Keratinocyte (primary cell): ENCODE data around the gene RALGPS2. TPM values are rescaled to one million over a fixed set of nuclear protein-coding genes. Genes with fewer than 3 reads are reported as not detected.

Source experiments
- DNase-seq: peaks from one replicate; pipeline ENCODE4 v3.0.0-alpha.2; 2011; ENCODE audit warnings: low read depth, missing footprints, low spot score
- FAIRE-seq: peaks from 2 replicates; lab custom pipeline; 2011; peaks lifted over from hg19 to GRCh38; lab: Jason Lieb, UNC
- H2AFZ ChIP-seq: 2 replicates; pipeline ENCODE4 v1.6.0; 2012; ENCODE audit warnings: low read length, control low read depth, inconsistent platforms; ENCODE audit not compliant: control insufficient read depth
- H3K27ac ChIP-seq: 2 replicates; pipeline ENCODE4 v1.5.1; 2011; ENCODE audit warnings: low read length; ENCODE audit not compliant: control insufficient read depth, insufficient read depth
- H3K27me3 ChIP-seq: 3 replicates; pipeline ENCODE4 v1.6.0; 2011; ENCODE audit warnings: low read length; ENCODE audit not compliant: control insufficient read depth, insufficient read depth; ENCODE audit errors: extremely low read depth
- H3K36me3 ChIP-seq, 2 experiments: 2 replicates in 1 of 2; 3 replicates in 1 of 2; pipeline ENCODE4 v1.5.1; 2011; ENCODE audit warnings: low read length in 2 of 2, mild to moderate bottlenecking in 1 of 2; ENCODE audit not compliant: control insufficient read depth in 2 of 2, insufficient read depth in 2 of 2; ENCODE audit errors: extremely low read depth in 1 of 2
- H3K4me1 ChIP-seq: 3 replicates; pipeline ENCODE4 v1.5.1; 2011; ENCODE audit warnings: low read length; ENCODE audit not compliant: control insufficient read depth, insufficient read depth; ENCODE audit errors: extremely low read depth
- H3K4me2 ChIP-seq: 3 replicates; pipeline ENCODE4 v1.6.0; 2011; ENCODE audit warnings: low read depth, low read length; ENCODE audit not compliant: control insufficient read depth, insufficient read depth; ENCODE audit errors: extremely low read depth
- H3K4me3 ChIP-seq, 3 experiments: fragments of 200-600 bp in 1 of 3; sonication (generic) in 1 of 3; 2 replicates in 2 of 3; 3 replicates in 1 of 3; pipeline ENCODE4 v1.5.1; 2011 to 2016; ENCODE audit warnings: low read length in 3 of 3, mild to moderate bottlenecking in 3 of 3, control low read depth in 2 of 3, inconsistent platforms in 1 of 3, low read depth in 1 of 3, mixed read lengths in 1 of 3, mixed run types in 1 of 3, moderate library complexity in 1 of 3; ENCODE audit not compliant: control insufficient read depth in 2 of 3, insufficient read depth in 2 of 3; ENCODE audit errors: extremely low read depth in 1 of 3
- H3K79me2 ChIP-seq: 2 replicates; pipeline ENCODE4 v1.6.0; 2012; ENCODE audit warnings: low read length; ENCODE audit not compliant: control insufficient read depth, insufficient read depth
- H3K9ac ChIP-seq: 3 replicates; pipeline ENCODE4 v1.6.0; 2011; ENCODE audit warnings: low read length; ENCODE audit not compliant: control insufficient read depth, insufficient read depth; ENCODE audit errors: extremely low read depth
- H3K9me1 ChIP-seq: 3 replicates; pipeline ENCODE4 v1.6.0; 2011; ENCODE audit warnings: low read length; ENCODE audit not compliant: control insufficient read depth, insufficient read depth; ENCODE audit errors: extremely low read depth
- H3K9me3 ChIP-seq: 2 replicates; pipeline ENCODE4 v1.5.1; 2012; ENCODE audit warnings: low read depth, low read length; ENCODE audit not compliant: control insufficient read depth
- H4K20me1 ChIP-seq: 3 replicates; pipeline ENCODE4 v1.6.0; 2011; ENCODE audit warnings: low read length; ENCODE audit not compliant: control insufficient read depth, insufficient read depth; ENCODE audit errors: extremely low read depth
- CTCF ChIP-seq, 3 experiments: IDR thresholded peaks in 1 of 3; conservative IDR thresholded peaks in 1 of 3; optimal IDR thresholded peaks in 1 of 3; 2 replicates in 2 of 3; 3 replicates in 1 of 3; pipeline versions ENCODE3 to v1.5.1; 2011; ENCODE audit warnings: low read length in 3 of 3, mild to moderate bottlenecking in 3 of 3, moderate library complexity in 2 of 3, control low read depth in 1 of 3, inconsistent platforms in 1 of 3; ENCODE audit not compliant: insufficient read depth in 2 of 3; ENCODE audit errors: extremely low read depth in 1 of 3
- EZH2 ChIP-seq: IDR thresholded peaks from one replicate; pipeline ENCODE4 v1.6.1; 2012; ENCODE audit warnings: inconsistent platforms, mild to moderate bottlenecking, low read length, moderate library complexity
- dilution Hi-C: fragments of 300-500 bp; cut with MboI; formaldehyde crosslinking; loops from one replicate; pipeline ENCODE4 v1.7.0; 2020; ENCODE audit warnings: low sequenced_read_pairs; ENCODE audit not compliant: extremely low pct_ligation_motif_present
- polyA plus RNA-seq, 5 experiments: library from polyadenylated mRNA; depleted of rRNA in 3 of 5; stranded (reverse) in 3 of 5; stranded (forward) in 1 of 5; unstranded in 1 of 5; fragments of >200 nt; gene quantifications; 1 replicate in 1 of 5; 2 replicates in 3 of 5; 3 replicates in 1 of 5; pipeline versions ENCODE4 v1.2.1 to v1.2.3, GENCODE V29; 2011 to 2012; ENCODE audit warnings: missing spikeins in 2 of 5, low read depth in 1 of 5, low replicate concordance in 1 of 5

RALGPS2 gene
- polyA plus RNA-seq, 1 donor (not counting 4 experiments of a cell fraction or from before 2014, with no cell fraction given): 14.8 TPM

GRCh38 chr1:178740491-178740890 is 15.4 kb downstream of the RALGPS2 start:
- Histone ChIP-seq H3K9ac (no peak overlapping the region), H3K79me2 (no peaks in the 10 kb centered on the region), H3K4me3 (no peak overlapping the region), H3K36me3 (peaks cover 0 to 4% of the 10 kb centered on the region in 2 experiments), H4K20me1 (no peaks in the 10 kb centered on the region), H2AFZ (no peak overlapping the region), H3K27ac (no peak overlapping the region), H3K4me2 (no peak overlapping the region), H3K4me1 (no peaks in the 10 kb centered on the region), H3K9me3 (no peaks in the 10 kb centered on the region), H3K9me1 (no peaks in the 10 kb centered on the region), H3K27me3 (no peaks in the 10 kb centered on the region)
- no peak for TF ChIP-seq EZH2
- no peak for TF ChIP-seq CTCF (optimal IDR thresholded peaks at IDR 0.05 in 1 of 3, IDR thresholded peaks at IDR 0.05 in 1 of 3, conservative IDR thresholded peaks at IDR 0.05 in 1 of 3; ENCODE audit: extremely low read depth in 1 of 3, insufficient read depth in 2 of 3, low read length in 3 of 3)
- FAIRE-seq (peak; percentile 61), DNase-seq (no peak)
- dilution Hi-C loops: no loop called here

GRCh38 chr1:178740924-178741323 is 15.9 kb downstream of the RALGPS2 start:
- Histone ChIP-seq H3K36me3 (peaks cover 0 to 4% of the 10 kb centered on the region in 2 experiments), H3K9ac (no peak overlapping the region), H3K4me2 (no peak overlapping the region), H3K27me3 (no peaks in the 10 kb centered on the region), H2AFZ (no peak overlapping the region), H3K9me3 (no peaks in the 10 kb centered on the region), H3K4me3 (no peak overlapping the region), H3K27ac (no peak overlapping the region), H3K9me1 (no peaks in the 10 kb centered on the region), H3K79me2 (no peaks in the 10 kb centered on the region), H4K20me1 (no peaks in the 10 kb centered on the region), H3K4me1 (no peaks in the 10 kb centered on the region)
- DNase-seq (no peak), FAIRE-seq (no peak)
- TF ChIP-seq EZH2 (no peak), CTCF (optimal IDR thresholded peaks at IDR 0.05 in 1 of 3, IDR thresholded peaks at IDR 0.05 in 1 of 3, conservative IDR thresholded peaks at IDR 0.05 in 1 of 3; ENCODE audit: extremely low read depth in 1 of 3, insufficient read depth in 2 of 3, low read length in 3 of 3) (no peak)
- dilution Hi-C loops: no loop called here
